Parathyroid adenoma (tissue), 2 donors: Measurements from ENCODE around the gene SAE1.

Experiments used
- H2AFZ ChIP-seq: fragments of 300-600 bp; sonication (generic); one replicate; pipeline ENCODE4 v1.7.0; 2017; ENCODE audit warnings: antibody characterized with exemption, mild to moderate bottlenecking
- H3K27ac ChIP-seq: fragments of 300-600 bp; sonication (generic); one replicate; pipeline ENCODE4 v1.7.0; 2017
- H3K27me3 ChIP-seq: fragments of 300-600 bp; sonication (generic); one replicate; pipeline ENCODE4 v1.7.0; 2017; ENCODE audit warnings: low read length; ENCODE audit not compliant: control insufficient read depth, insufficient read depth
- H3K36me3 ChIP-seq: fragments of 300-600 bp; sonication (generic); one replicate; pipeline ENCODE4 v1.7.0; 2017; ENCODE audit warnings: low read length; ENCODE audit not compliant: control insufficient read depth, insufficient read depth
- H3K4me1 ChIP-seq: fragments of 300-600 bp; sonication (generic); one replicate; pipeline ENCODE4 v1.7.0; 2017; ENCODE audit warnings: control low read depth
- H3K4me2 ChIP-seq: fragments of 300-600 bp; sonication (generic); one replicate; pipeline ENCODE4 v1.7.0; 2017; ENCODE audit warnings: low read length
- H3K4me3 ChIP-seq: fragments of 300-600 bp; sonication (generic); one replicate; pipeline ENCODE4 v1.7.0; 2017; ENCODE audit warnings: low read depth, low read length
- H3K79me2 ChIP-seq: fragments of 300-600 bp; sonication (generic); one replicate; pipeline ENCODE4 v1.7.0; 2017; ENCODE audit warnings: control low read depth
- H3K9ac ChIP-seq: fragments of 300-600 bp; sonication (generic); one replicate; pipeline ENCODE4 v1.7.0; 2017; ENCODE audit warnings: mild to moderate bottlenecking
- H3K9me3 ChIP-seq: fragments of 300-600 bp; sonication (generic); one replicate; pipeline ENCODE4 v1.7.0; 2017; ENCODE audit warnings: low read length; ENCODE audit not compliant: control insufficient read depth
- CTCF ChIP-seq: fragments of 300-600 bp; sonication (generic); IDR thresholded peaks from one replicate; pipeline ENCODE4 v1.7.0; 2017; ENCODE audit warnings: antibody characterized with exemption, mild to moderate bottlenecking
- donor health status: primary hyperparathyroidism.

Gene SAE1

GRCh38 chr19:47141695-47142094 is 11.1 kb downstream of the SAE1 start:
- no peak overlapping the region for H3K27ac ChIP-seq
- H2AFZ ChIP-seq: no peak overlapping the region
- H3K4me2 ChIP-seq: no peak overlapping the region
- no peak overlapping the region for H3K4me3 ChIP-seq
- no peaks in the 10 kb centered on the region for H3K9me3 ChIP-seq
- peaks cover 3% of the 10 kb centered on the region for H3K4me1 ChIP-seq
- no peaks in the 10 kb centered on the region for H3K27me3 ChIP-seq
- no peak for TF ChIP-seq CTCF
- H3K9ac ChIP-seq: no peak overlapping the region
- peaks cover 23% of the 10 kb centered on the region for H3K79me2 ChIP-seq
- no peaks in the 10 kb centered on the region for H3K36me3 ChIP-seq

- Histone ChIP-seq H3K4me2 (no peak overlapping the region), H3K79me2 (peaks cover 20% of the 10 kb centered on the region), H3K27me3 (no peaks in the 10 kb centered on the region), H3K36me3 (no peaks in the 10 kb centered on the region), H3K4me3 (no peak overlapping the region), H3K9ac (no peak overlapping the region), H3K9me3 (no peaks in the 10 kb centered on the region), H3K27ac (no peak overlapping the region), H2AFZ (no peak overlapping the region), H3K4me1 (peaks cover 3% of the 10 kb centered on the region)
- TF ChIP-seq CTCF: no peak
Observed at GRCh38 chr19:47142779-47143178, 12.1 kb downstream of the SAE1 start.

- Histone ChIP-seq H3K79me2 (peaks cover 18% of the 10 kb centered on the region), H3K4me1 (peaks cover 3% of the 10 kb centered on the region), H3K9ac (no peak overlapping the region), H3K27ac (no peak overlapping the region), H3K27me3 (no peaks in the 10 kb centered on the region), H3K9me3 (no peaks in the 10 kb centered on the region), H2AFZ (no peak overlapping the region), H3K4me2 (no peak overlapping the region), H3K36me3 (no peaks in the 10 kb centered on the region), H3K4me3 (no peak overlapping the region)
- no peak for TF ChIP-seq CTCF
Observed at GRCh38 chr19:47143322-47144073, 12.9 kb downstream of the SAE1 start.

GRCh38 chr19:47144630-47145029 is 14.0 kb downstream of the SAE1 start:
- Histone ChIP-seq H3K36me3 (no peaks in the 10 kb centered on the region), H3K4me1 (peaks cover 3% of the 10 kb centered on the region), H3K27ac (no peak overlapping the region), H3K9ac (no peak overlapping the region), H3K27me3 (no peaks in the 10 kb centered on the region), H3K79me2 (peaks cover 13% of the 10 kb centered on the region), H3K4me2 (no peak overlapping the region), H2AFZ (no peak overlapping the region), H3K4me3 (no peak overlapping the region), H3K9me3 (no peaks in the 10 kb centered on the region)
- TF ChIP-seq CTCF: no peak
